Measurements from ENCODE around the gene INSYN2B. TPM values are rescaled to one million over a fixed set of nuclear protein-coding genes. Genes with fewer than 3 reads are reported as not detected.

The INSYN2B gene
- total and polyA plus RNA-seq, 2 of the 8 experiments (the other 6 are each of a cell fraction or from before 2014, with no cell fraction given): not detected

DNA sequence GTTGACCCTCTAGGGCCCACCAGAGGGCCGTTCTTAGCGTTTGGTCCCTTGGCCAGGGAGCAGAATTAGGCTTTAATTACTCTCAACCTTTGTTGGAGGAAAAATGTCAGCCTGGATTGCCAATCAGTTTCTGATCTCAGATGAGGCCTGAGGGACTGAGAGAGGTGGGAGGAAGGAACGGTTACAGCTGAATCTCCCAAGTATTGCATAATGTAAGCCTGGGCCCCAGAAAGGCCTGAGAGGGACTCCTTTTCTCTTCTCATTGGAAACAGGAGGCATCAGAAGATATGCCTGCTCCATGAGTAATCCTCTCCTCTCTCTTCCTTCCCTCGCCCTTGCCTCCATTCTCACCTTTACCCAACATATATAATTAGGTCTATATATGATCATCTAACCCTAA, 105.7 kb downstream of the INSYN2B start:
- H3K9me3 ChIP-seq (ENCODE audit: insufficient read depth in 2 of 2, low read depth in 1 of 2, low read length in 1 of 2): no peaks in the 10 kb centered on the region
- POLR2A ChIA-PET (ENCODE audit: partially characterized antibody): no interaction called here
- CTCF ChIA-PET (ENCODE audit: partially characterized antibody): interaction anchor here (0.9 to 1.9 kb wide), 3 partner anchors 23 to 197 kb away, joined by 3 to 6 read pairs (median 5); no protein-coding TSS in a partner anchor
- no peaks in the 10 kb centered on the region for H3K4me1 ChIP-seq (replicated peaks in 1 of 4; ENCODE audit: control insufficient read depth in 3 of 4, insufficient read depth in 4 of 4, low read length in 3 of 4)
- H3K79me2 ChIP-seq (ENCODE audit: control insufficient read depth in 1 of 2, insufficient read depth in 2 of 2, low read length in 2 of 2): no peaks in the 10 kb centered on the region
- no peak overlapping the region for H3K9ac ChIP-seq (replicated peaks in 1 of 4; ENCODE audit: extremely low read depth in 1 of 4, low read depth in 3 of 4, low read length in 3 of 4)
- no peak overlapping the region for H2BK120ac ChIP-seq (replicated peaks; ENCODE audit: low read depth, low read length)
- H2BK20ac ChIP-seq (ENCODE audit: low read length): no peak overlapping the region
- no peaks in the 10 kb centered on the region for H3K36me3 ChIP-seq (ENCODE audit: control insufficient read depth in 2 of 4, insufficient read depth in 4 of 4, low read length in 3 of 4)
- H4K20me1 ChIP-seq (replicated peaks in 1 of 2; ENCODE audit: control insufficient read depth in 1 of 2, insufficient read depth in 2 of 2, low read length in 2 of 2): no peaks in the 10 kb centered on the region
- no peaks in the 10 kb centered on the region for H3K79me1 ChIP-seq (ENCODE audit: low read depth, low read length)
- no peak overlapping the region for H3K4me2 ChIP-seq (ENCODE audit: insufficient read depth in 1 of 2, low read depth in 2 of 2, low read length in 2 of 2)
- no peak overlapping the region for H4K5ac ChIP-seq (ENCODE audit: insufficient read length, low read depth, low read length)
- no peak overlapping the region for H2BK12ac ChIP-seq (ENCODE audit: low read depth, low read length)
- H3K27ac ChIP-seq (ENCODE audit: low read depth, low read length): no peak overlapping the region
- FAIRE-seq (no peak), DNase-seq (ENCODE audit: low read depth in 1 of 2, low spot score in 2 of 2) (no peak)
- no peak overlapping the region for H3K56ac ChIP-seq (replicated peaks; ENCODE audit: insufficient read length, low read depth, low read length)
- no peak overlapping the region for H3K4me3 ChIP-seq (ENCODE audit: extremely low read depth in 1 of 4, insufficient read depth in 2 of 4, low read depth in 3 of 4, low read length in 4 of 4)
- H3K14ac ChIP-seq (ENCODE audit: insufficient read length): no peak overlapping the region
- H2BK5ac ChIP-seq (ENCODE audit: low read depth, low read length): no peak overlapping the region
- no peak overlapping the region for H4K8ac ChIP-seq (ENCODE audit: extremely low read depth, insufficient read depth, low read length)
- no peaks in the 10 kb centered on the region for H3K27me3 ChIP-seq (replicated peaks in 1 of 4; ENCODE audit: control insufficient read depth in 3 of 4, extremely low read depth in 1 of 4, insufficient read depth in 3 of 4, low read length in 3 of 4)
- H2AFZ ChIP-seq (ENCODE audit: low read length): no peak overlapping the region
- TF ChIP-seq BRCA1 (IDR thresholded peaks at IDR 0.05; ENCODE audit: low read depth, low read length) (no peak), RAD21 (IDR thresholded peaks at IDR 0.05 in 1 of 2, conservative IDR thresholded peaks at IDR 0.05 in 1 of 2; ENCODE audit: low read depth in 2 of 2, low read length in 2 of 2) (peak in 1 of 2 experiments; percentile 31; a peak in 1 of 4 replicates)
- TF ChIP-seq, protein P1, sequence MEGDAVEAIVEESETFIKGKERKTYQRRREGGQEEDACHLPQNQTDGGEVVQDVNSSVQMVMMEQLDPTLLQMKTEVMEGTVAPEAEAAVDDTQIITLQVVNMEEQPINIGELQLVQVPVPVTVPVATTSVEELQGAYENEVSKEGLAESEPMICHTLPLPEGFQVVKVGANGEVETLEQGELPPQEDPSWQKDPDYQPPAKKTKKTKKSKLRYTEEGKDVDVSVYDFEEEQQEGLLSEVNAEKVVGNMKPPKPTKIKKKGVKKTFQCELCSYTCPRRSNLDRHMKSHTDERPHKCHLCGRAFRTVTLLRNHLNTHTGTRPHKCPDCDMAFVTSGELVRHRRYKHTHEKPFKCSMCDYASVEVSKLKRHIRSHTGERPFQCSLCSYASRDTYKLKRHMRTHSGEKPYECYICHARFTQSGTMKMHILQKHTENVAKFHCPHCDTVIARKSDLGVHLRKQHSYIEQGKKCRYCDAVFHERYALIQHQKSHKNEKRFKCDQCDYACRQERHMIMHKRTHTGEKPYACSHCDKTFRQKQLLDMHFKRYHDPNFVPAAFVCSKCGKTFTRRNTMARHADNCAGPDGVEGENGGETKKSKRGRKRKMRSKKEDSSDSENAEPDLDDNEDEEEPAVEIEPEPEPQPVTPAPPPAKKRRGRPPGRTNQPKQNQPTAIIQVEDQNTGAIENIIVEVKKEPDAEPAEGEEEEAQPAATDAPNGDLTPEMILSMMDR (IDR thresholded peaks at IDR 0.05; ENCODE audit: control extremely low read depth in 1 of 3, insufficient read depth in 1 of 3, low read depth in 1 of 3, low read length in 3 of 3): peak in 2 of 3 experiments; percentile 6 to 30; a peak in 1 of 4 replicates
- no peak overlapping the region for H2AK5ac ChIP-seq (ENCODE audit: low read depth, low read length)
- no peak overlapping the region for H3K23ac ChIP-seq (ENCODE audit: insufficient read length)
- WGBS, 2 experiments (ENCODE audit: extremely low coverage in 1 of 2, insufficient coverage in 1 of 2, insufficient read length in 1 of 2, insufficient replicate concordance in 2 of 2, low coverage in 1 of 2, low lambda C conversion rate in 2 of 2, missing lambda C conversion rate in 1 of 2): 87% methylated on average over 4 of the region's 4 CpGs; no CpG with 5 or more reads in 1 of the 2 experiments
- H2BK15ac ChIP-seq (ENCODE audit: low read length): no peak overlapping the region
- H3K23me2 ChIP-seq (ENCODE audit: low read depth, low read length): no peaks in the 10 kb centered on the region
- H3K4ac ChIP-seq (replicated peaks; ENCODE audit: insufficient read length, low read depth, low read length): no peak overlapping the region
- H3K18ac ChIP-seq (ENCODE audit: extremely low read depth, low read length): no peak overlapping the region
- no peak overlapping the region for H4K91ac ChIP-seq (replicated peaks; ENCODE audit: insufficient read length, low read length)
